GM18873 (cell line): Measurements from ENCODE around the gene RNF141.

Experiments
- ATAC-seq: cut with Tn5 transposase; IDR thresholded peaks from one replicate; pipeline ENCODE4 v1.9.1; 2021; ENCODE audit warnings: mild to moderate bottlenecking, moderate library complexity, moderate number of reproducible peaks; ENCODE audit not compliant: unreplicated experiment, low FRiP score

The RNF141 gene

DNA sequence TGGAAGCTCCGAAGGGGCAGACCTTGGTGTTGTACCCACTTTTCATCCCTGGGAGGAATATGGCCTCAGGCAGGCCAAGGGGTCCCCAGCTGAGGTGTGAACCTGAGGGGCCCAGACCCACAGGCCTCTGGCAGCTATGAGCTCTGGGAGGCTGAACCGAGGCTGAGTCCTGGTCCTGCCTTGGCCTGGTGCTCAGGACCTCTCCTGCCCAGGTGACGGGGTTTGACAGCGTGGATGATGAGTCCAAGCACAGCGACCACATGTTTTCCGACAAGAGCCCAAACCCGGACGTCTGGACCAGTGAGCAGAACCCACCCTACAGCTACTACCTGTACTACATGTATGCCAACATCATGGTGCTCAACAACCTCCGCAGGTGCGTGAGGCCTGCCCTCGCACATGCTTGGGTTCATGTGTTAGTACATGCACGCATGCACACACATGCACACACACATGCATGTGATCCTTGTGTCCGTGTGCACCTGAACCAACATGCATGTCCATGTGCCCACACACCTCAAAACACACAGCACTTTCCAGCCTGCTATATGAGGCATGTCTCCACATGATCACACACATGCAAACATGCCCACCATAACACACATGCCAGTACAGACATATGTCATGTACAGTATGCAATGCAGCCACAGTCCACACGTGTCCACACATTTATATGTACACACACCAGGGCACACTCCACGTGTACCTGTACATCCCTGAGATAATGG is 40.9 kb downstream of the RNF141 start:
- ATAC-seq: no peak

DNA sequence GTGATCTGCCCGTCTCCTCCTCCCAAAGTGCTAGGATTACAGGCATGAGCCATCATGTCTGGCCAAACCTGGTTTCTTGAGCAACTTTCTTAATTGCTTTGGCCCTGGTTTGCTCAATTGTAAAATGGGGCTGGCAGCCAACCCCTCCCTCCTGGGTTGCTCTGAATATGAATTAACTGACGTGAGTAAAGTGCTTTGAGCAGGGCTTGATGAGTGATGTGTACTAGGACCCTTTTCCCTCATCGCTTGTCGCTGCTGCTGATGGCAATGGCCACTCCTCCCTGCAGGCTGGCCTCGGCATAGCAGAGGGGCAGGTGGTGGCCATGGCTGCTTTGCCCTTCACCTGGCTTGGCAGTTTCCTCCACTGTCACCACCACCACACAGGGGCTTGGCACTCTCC is 41.5 kb downstream of the RNF141 start:
- no peak for ATAC-seq

GRCh38 chr11:10498426-10499250 is 42.3 kb downstream of the RNF141 start:
- no peak for ATAC-seq

DNA sequence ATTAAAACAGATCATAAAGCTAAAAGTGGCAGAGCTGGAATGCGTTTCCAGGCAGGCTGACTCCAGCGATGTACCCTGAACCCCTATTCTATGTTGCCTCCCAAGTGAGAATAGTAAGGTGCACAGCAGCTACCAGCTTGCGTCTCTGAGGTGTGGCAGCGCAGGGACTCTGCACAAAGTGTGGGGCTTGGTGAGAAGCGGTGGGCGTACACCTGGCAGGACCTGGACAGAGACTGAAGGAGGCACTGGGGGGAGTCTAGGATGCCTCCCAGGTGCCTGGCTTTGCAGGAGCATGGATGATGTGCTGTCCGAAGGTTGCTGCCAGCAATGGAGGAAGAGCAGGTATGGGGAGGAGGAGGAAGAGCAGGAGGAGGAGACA is 43.0 kb downstream of the RNF141 start:
- ATAC-seq: no peak

GRCh38 chr11:10497371-10498021 is 43.5 kb downstream of the RNF141 start:
- ATAC-seq: no peak

DNA sequence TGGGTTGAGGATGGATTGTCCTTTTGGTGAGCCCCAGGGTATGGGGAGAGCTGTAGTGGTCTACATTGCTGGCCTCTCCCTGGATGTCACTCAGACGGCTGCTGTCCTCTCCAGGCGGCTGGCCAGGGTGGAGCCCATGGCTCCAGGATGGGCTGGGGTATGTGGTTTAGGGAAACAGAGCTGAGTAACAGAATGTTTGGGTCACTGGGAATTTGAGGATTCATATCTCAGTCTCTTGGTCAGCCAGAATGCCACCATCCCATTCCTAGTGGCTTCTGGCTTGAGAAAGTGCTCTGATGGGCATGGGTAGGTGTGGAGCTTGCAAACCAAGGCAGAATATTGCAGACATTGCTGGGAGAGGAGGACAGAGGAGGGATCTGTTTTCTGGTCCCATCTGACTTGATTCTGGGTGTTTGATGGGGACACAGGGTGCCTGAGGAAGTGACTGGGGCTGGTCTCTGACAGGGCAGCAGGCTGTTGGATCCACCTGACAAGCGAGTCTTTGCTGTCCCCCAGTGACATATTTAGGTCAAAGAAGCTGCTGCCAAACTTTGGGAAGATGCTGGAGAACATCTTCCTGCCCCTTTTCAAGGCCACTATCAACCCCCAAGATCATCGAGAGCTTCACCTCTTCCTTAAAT is 44.6 kb downstream of the RNF141 start:
- no peak for ATAC-seq

DNA sequence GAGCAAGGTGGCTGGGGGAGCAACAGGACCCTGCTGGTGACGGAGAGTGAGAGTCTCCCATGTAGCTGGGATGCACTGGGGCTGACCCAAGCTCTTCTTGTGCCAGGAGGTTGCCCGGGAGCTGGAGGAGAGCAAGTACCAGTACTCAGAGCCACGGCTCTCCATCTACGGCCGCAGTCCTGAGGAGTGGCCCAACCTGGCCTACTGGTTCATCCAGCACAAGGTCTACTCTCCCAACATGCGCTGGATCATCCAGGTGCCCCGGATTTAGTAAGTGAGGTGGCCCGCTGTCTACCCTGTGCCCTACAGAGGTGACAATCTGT is 45.6 kb downstream of the RNF141 start:
- no peak for ATAC-seq

DNA sequence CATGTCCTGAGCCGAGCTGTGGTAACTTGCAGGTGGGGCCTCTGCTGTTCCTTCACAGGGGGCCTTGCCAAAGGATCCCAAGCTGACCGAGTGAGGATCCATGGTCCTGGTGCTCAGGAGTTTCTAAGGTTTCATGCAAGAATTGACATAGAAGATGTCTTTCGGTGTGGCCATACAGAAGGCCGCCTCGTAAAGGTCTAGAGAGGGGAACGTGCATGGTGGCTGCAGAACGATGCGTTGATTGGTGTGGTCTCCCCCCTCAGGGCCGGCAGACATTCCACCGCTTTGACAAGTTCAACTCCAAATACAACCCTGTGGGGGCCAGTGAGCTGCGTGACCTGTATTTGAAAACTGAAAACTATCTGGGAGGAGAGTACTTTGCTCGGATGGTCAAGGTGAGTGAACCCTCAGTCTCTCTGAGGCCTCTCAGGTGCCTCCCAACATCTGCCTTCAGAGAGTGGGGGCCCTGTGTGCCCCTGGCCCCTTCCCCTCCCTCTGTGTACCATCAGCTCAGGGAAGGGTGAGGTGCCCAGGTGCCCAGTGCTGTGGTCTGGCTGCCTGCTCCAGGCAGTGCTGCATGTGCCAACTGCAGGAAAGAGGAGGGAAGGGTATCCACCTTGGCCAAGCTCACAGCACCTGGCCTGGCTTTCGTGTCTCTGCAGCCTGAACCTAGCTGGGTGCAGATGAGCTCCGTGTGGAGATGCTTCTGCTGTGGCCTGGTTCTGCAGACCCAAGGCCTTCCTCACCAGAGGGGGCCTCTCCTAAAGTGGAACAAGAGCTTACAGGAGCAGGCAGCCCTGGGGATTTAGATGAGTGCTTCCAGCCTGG is 46.1 kb downstream of the RNF141 start:
- ATAC-seq: no peak

DNA sequence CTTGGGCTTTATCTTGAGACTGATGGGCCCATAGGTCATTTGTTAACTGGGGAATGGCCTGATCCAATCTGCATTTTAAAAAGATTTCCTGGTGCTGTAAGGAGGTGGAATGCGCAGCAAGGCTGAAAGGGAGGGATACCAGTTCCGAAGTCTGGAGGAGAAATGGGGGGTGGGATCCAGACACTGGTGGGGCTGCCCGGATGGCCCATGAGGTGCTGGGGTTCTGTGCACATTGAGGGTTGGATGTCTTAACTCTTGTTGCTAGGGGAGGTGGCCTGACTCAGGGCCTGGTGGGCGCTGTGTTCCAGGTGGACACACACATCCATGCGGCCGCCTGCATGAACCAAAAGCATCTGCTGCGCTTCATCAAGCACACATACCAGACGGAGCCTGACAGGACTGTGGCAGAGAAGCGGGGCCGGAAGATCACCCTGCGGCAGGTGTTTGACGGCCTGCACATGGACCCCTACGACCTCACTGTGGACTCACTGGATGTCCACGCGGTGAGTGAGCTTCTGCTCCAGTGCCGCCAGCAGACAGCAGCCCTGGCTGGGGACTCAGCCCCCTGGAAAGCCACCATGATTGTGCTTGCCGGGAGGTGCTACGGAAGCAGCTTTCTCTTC is 47.8 kb downstream of the RNF141 start:
- no peak for ATAC-seq

DNA sequence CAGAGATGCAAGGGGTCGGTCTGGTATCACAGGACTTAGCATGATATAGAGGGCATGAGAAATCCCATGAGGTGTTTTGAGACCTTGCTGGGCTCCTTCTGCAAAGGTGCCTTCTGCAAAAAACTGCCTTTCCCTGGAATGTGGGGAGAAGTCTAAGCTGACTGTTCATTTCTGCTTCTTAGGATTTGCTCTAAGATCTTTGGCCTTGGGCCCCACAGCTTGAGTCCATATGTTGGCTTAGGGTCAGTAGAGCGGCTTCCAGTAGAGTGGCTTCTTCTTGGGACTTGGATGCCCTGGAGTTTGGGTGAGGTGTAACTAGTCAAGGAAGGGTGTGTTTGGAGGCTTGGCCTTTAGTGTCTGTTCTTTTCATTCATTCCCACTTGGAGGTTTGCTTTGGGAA is 48.9 kb downstream of the RNF141 start:
- no peak for ATAC-seq

DNA sequence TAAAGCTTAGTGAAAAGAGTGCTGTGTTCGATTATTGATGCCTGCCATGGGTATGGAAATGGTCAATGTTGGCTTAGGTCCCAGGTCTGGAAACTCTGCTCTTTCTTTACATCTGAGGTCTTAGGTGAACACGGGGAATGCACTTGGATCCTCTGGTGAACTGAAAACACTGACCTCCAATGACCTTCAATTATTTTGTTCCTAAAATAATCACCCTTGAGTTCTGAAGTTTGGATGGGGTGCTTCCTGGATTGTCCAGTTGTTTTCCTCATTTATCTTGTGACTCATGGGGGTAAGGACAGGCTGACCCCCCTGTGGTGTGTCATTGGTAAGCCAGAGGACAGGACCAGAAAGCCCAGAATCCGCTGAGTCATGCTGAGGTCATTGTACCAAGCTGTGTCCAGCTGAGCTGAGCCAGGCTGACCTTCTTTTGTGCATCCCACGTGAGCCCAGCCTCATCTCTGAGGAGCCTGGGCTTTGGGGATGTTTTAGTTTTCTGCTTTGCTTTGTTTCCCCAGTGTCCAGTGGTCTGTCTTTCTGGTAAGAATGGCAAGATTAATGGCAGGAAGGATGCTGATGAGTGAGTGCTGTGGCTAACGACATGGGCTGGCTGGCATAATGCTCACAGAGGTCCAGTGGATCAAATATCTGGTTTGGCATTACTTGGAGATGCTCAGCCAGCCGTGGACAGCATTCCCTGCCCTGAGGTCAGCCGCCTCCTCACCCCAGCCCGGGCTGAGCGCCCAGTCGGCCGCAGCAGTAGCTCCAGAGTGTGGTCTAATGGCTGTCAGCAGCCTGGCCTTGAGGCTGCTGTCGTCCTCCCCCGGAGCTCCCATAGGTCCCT is 50.4 kb downstream of the RNF141 start:
- no peak for ATAC-seq

DNA sequence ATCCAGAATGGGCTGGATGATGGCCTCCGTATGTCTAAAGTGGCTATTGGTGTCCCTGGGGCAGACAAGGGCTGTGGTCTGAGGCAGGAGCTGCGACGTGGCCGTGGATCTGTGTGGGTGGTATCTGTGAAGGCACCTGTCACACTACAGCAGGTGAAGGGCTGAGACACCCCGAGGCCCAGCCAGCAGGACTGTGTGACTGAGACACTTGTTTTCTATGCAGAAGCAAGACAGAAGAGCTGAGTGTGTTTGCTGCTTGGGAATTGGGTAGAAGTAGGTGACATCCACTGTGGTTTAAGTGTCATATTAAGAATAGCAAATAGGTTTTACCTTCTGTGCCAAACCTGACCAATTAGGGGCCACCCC is 51.0 kb downstream of the RNF141 start:
- no peak for ATAC-seq

GRCh38 chr11:10488934-10489691 is 51.9 kb downstream of the RNF141 start:
- peak; percentile 56 for ATAC-seq

DNA sequence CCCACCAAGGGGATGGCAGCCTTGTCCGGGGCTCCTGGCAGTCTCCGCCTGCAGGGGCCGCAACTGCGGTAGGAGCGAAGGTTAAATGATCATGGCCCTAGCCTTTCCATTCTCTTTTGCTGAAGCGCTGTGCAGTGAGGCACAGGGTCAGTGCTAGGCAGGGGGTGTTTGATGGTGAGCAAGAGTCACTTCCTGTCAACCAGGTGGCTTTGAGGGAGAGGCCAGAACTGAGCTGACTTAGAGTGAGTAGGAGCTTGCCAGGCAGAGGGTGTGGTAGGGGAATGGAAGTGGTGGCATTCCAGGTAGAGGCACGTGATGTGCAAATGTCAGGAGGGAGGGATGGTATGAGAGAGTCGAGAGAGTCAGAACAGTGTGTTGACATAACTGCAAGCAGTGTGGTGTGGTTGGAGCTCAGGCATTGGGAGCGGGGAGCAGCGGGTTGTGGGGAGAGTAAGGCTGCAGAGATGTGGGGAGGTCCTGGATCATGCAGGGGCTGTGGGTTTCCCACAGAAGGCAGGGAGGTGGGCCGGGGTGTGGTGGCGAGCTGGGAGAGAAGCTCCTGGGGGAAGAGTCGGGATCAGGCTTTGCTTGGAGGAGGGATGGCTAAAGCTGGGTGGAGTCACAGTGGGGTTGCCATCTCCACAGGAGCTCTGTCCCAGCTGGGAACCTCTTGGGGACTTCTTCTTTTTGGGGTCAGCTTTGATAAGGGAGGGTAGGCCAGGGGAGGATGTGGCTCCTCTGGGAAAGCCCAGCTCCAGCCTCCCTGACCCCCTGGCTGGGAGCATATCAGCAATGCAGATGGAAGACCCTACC is 52.7 kb downstream of the RNF141 start:
- no peak for ATAC-seq

DNA sequence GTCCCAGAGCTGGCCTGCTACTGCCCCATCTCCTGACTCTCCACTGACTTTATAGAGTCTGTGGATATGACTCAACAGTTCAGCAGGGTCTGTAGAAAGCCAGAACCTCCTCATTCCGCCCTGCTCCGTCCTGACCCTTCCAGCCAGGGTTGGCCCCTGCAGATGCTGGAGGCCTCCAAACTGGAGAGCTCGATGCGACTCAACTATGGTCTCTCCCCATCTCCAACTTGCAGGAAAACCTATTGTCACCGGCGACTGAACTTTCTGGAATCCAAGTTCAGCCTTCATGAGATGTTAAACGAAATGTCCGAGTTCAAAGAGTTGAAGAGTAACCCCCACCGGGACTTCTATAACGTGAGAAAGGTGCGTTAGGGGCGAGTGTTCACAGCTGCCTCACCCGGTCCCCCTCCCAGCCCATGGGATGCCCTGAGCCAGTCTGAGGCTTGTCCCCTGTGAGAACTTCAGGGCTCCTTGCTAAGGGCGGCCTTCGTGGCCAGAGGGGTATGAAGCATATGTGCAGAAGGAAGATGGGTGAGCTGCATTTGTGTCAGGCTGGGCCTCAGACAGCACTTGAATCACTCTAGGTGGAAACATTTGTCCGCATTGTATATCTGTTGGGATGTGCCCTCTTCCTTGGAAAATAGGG is 53.9 kb downstream of the RNF141 start:
- no peak for ATAC-seq

DNA sequence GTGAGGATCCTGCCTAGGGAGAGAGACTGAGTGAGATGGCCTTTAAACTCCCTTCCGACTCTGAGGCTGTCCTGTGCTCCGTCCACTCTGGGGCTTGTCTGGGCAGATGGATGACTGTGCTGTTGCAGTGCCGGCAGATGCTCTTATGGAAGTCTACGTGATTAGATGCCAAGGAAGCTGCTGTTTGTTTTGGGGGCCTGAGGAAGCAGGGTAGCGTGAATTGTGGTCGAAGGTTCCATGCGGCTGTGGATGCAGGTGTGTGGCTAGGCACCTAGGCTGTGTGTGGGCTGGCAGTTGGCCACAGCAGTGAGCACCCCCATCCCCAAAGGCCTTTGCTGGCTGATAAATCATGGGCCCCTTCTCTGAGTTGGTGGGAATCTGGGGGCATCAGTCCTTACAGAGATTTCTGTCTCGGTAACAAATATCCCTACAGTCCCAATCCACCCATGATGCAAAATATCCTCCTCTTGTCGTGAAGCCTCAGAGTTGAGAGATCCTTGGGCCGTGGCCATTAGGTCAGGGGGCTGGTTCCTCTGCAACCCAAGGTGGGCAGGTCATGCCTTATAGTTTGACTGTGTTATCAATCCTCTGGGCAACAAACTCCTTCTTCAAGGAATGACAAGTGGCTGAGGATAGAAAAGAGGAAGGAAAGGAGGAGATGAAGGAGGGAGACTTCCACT is 54.7 kb downstream of the RNF141 start:
- no peak for ATAC-seq
